ENCODE measurements around the gene CAPN13. TPM values are rescaled to one million over a fixed set of nuclear protein-coding genes. Genes with fewer than 3 reads are reported as not detected.

The CAPN13 gene
- not detected for polyA plus RNA-seq (2013, experiment 1 of 2; ENCODE audit: insufficient read length)
- not detected for polyA plus RNA-seq (2013, experiment 2 of 2; ENCODE audit: insufficient read length)

GRCh38 chr2:30807249-30807648 lies at the start of gene CAPN13:
CAPN13 (minus strand) TSS chr2:30807446; CDS start chr2:30787325, 20,121 bp downstream.
- DNase-seq: no peak

GRCh38 chr2:30847841-30848240 lies 40.6 kb upstream of the CAPN13 start:
- no peak for DNase-seq

GRCh38 chr2:30847329-30847728 lies 40.1 kb upstream of the CAPN13 start:
- DNase-seq: no peak

GRCh38 chr2:30828586-30828985 lies 21.3 kb upstream of the CAPN13 start:
- no peak for DNase-seq

GRCh38 chr2:30826916-30827315 lies 19.7 kb upstream of the CAPN13 start:
- no peak for DNase-seq

- no peak for DNase-seq
Observed at GRCh38 chr2:30826481-30826880, 19.2 kb upstream of the CAPN13 start.

- no peak for DNase-seq
Observed at GRCh38 chr2:30823452-30823851, 16.2 kb upstream of the CAPN13 start.

GRCh38 chr2:30821960-30822359 lies 14.7 kb upstream of the CAPN13 start:
- no peak for DNase-seq

GRCh38 chr2:30820381-30821055 lies 13.3 kb upstream of the CAPN13 start:
- DNase-seq: no peak

GRCh38 chr2:30809938-30810337 lies 2.7 kb upstream of the CAPN13 start:
- DNase-seq: no peak

GRCh38 chr2:30808695-30809094 lies 1.4 kb upstream of the CAPN13 start:
- no peak for DNase-seq

GRCh38 chr2:30803281-30803680 lies 4.0 kb downstream of the CAPN13 start:
- DNase-seq: no peak

- no peak for DNase-seq
Observed at GRCh38 chr2:30802611-30803010, 4.6 kb downstream of the CAPN13 start.

GRCh38 chr2:30801821-30802455 lies 5.3 kb downstream of the CAPN13 start:
- no peak for DNase-seq

GRCh38 chr2:30800159-30800558 lies 7.1 kb downstream of the CAPN13 start:
- DNase-seq: no peak

- no peak for DNase-seq
Observed at GRCh38 chr2:30799366-30799765, 7.9 kb downstream of the CAPN13 start.

- no peak for DNase-seq
Observed at GRCh38 chr2:30798536-30798991, 8.7 kb downstream of the CAPN13 start.

GRCh38 chr2:30797381-30798015 lies 9.7 kb downstream of the CAPN13 start:
- DNase-seq: no peak

- DNase-seq: no peak
Observed at GRCh38 chr2:30796699-30797098, 10.5 kb downstream of the CAPN13 start.

GRCh38 chr2:30792521-30792920 lies 14.7 kb downstream of the CAPN13 start:
- no peak for DNase-seq

- DNase-seq: no peak
Observed at GRCh38 chr2:30790879-30791278, 16.4 kb downstream of the CAPN13 start.

GRCh38 chr2:30789670-30790210 lies 17.5 kb downstream of the CAPN13 start:
- no peak for DNase-seq

GRCh38 chr2:30786923-30787685 lies 20.1 kb downstream of the CAPN13 start:
- no peak for DNase-seq

Data from fibroblast of skin of back (primary cell).